Kidney tubule cell (primary cell): ENCODE results near the gene MSTN.

ENCODE experiments used
- DNase-seq: peaks from one replicate; pipeline ENCODE4 v3.0.0-alpha.2; 2018; ENCODE audit warnings: low spot score

Gene MSTN

DNA sequence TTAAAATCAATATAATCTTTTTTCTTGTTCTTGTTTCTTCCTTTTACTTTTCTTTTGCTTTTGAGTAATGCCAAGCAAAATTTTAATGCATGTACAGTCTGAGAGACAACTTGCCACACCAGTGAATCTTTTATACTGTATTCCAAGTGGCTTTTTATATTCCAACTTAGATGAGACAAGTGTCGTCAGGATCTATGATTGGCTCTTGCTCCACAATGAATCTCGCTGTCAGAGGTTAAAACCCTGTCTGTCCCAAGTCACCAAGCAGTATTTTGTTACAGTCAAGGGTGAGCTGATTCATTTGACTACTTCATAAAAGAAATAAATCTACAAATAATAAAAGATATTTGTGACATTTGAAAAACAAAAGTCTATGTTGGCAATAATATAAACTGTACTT, at the start of gene MSTN:
MSTN (minus strand) TSS at position 129 of the 400 bp plus-strand sequence. CDS start 133 bp downstream, outside the sequence.
- DNase-seq: no peak

DNA sequence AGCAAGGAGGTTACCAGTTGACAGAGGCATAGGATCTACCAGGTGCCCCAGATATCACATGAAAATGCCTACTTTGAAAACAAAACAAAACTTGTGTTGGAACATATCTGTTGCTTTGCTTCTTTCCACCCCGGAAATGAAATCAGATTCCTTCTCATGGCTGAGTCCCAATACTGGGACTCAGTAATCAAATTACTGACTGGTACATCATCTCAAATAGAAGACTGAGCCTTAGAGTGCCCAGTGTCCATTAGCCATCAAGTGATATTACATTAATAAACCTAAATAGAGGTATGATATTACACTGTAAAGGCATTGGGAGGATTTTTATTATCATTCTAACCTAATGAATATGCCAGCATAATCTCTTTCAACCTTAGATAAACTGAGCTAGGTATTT, 48.6 kb upstream of the MSTN start:
- DNase-seq: no peak

DNA sequence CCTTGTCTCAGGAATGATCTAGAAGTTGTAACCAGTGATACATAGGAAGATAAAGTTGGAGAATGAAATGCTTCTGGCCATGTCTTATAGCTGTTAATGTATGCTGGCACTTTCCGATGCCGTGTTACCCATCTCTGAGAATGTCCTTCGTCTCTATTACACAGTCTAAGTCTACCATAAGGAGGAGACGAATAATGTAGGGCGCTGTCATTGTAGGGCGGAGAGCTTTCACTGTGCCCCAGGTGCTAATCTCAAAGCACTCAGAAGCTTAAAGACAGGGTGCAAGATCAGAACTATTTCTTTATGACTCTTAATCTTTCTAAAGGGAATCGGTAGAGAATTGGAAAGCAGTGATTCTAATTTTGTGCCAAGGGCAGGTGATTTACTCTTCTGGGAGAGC, 48.2 kb upstream of the MSTN start:
- DNase-seq: no peak

DNA sequence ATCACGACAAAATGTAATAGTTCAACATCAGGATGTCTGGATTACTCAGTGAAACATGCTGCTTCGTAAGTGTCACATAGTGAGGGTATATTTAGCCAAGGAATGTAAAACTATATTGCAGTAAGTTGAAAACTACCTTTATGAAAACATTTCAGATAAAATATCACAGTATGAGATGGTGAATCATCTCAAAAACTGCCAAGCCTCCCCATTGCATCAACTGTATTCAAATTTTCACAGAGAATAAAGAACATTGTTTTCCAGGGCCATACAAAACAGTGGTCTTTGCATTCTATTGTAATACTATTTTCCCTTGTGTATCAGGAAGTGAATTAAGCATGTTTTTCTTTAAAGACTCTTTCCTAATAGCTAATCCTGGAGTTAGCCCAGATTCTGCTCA, 47.6 kb upstream of the MSTN start:
- no peak for DNase-seq

DNA sequence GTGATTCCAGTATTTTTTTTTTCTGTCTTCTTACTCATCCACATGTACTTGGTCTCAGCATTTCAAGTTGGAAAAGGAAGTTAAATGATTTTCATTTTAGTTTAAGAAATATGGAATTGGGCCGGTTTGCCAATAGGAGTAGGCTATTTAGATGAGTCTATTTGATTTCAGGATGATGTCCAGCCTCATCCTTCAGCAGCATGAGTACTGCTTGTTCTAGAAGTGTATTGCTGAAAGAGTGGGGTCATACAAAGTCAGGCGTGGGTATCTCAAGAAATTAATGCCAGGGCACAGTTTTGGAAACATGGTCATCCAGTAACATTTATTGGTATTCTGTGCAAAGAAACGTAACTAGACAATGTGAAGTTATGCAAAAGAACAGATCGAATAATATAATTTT, 44.9 kb upstream of the MSTN start:
- no peak for DNase-seq

DNA sequence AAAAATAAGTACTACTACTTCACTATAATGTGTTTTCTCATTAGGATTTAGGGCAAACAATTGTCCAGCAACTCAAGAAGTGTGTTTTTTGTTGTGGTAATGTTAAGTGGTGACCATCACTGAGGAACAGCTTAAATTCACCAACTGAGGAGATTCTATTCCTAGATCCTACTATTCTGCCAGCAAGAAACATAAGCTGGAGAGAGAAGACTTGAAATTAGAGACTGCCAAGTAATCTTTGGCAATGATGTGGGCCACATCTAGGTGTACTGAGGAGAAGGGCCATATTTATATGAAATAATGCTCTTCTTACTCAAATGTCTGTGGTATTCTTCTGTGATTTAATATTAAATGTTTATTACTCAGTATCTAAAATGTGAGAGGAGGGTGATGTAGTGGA, 44.3 kb upstream of the MSTN start:
- no peak for DNase-seq

DNA sequence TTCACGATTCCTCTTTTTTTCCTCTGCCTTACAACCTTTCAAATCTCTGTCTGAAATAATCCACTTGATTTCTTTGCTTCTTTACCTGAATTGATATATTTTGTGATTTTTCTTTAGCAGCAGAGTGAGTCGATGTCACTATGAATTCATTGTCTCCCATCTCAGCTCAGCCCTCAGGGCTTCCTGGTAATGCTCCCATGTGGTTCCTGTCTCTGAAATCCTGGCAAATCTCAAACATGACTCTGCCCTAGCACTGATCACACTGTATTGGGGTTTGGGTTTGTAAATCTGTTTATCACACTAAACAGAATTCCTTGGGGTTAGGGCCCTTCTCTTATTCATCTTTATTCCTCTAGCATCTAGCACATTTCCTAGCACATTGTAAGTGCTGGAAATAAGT, 43.0 kb upstream of the MSTN start:
- DNase-seq: no peak

DNA sequence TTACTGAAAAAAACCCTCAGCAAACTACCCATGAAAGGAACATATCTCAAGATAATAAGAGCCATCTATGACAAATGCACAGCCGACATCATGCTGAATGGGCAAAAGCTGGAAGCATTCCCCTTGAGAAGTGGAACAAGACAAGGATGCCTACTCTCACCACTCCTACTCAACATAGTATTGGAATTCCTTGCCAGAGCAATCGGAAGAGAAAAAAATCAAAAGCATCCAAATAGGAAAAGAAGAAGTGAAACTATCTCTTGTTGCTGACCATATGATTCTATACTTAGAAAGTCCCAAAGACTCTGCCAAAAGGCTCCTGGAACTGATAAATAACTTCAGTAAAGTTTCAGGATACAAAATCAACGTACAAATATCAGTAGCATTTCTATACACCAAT, 40.6 kb upstream of the MSTN start:
- DNase-seq: no peak

DNA sequence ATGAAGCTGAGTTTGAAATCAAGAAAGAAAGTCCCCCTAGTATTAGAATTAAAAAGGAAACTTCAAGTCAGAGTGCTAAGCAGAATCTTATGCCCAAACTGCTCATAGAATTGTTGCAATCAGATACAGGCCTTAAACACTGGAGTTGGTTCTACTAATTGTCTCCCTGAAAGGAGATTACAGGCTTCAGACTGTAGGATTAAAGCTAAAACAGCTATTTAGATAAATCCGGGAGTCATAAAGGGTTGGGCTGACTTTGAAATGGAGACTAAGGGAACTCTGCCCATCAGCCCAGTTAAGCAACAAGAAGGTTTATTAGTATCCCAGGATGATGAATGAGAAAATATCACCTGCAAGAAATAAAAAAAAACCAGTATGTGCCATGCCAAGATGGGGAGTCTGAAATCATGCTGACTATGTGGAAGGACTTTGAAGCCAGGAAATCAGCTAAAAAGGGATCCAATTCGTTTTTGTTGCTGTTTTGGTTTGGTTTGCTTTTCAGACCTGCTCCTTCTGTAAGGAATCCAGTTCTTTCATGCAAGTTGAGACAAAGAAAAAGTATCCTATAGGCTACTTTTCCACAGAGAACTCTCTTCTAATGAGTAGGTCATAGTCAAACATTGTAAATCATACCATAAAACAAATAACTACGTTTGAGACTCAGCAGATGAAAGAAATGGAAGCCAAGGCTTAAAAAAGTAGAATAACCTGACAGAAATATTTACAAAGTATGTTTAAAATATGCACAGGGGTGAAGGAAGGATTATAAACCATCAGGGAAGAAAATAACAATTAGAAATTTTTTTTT, 37.6 kb upstream of the MSTN start:
- DNase-seq: no peak

DNA sequence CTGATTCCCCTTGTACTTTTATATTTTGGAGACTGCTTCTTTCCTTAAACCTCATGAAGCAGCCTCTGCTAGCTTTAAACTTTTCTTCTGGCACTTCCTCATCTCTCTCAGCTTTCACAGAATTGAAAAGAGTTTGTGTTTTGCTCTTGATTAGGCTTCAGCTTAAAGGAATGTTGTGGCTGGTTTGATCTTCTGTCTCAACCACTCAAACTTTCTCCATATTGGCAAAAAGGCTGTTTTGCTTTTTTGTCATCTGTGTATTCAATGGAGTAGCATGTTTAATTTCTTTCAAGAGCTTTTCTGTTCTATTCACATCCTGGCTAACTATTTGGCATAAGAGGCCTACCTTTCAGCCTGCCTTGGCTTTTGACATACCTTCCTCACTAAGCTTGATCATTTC, 36.3 kb upstream of the MSTN start:
- no peak for DNase-seq

DNA sequence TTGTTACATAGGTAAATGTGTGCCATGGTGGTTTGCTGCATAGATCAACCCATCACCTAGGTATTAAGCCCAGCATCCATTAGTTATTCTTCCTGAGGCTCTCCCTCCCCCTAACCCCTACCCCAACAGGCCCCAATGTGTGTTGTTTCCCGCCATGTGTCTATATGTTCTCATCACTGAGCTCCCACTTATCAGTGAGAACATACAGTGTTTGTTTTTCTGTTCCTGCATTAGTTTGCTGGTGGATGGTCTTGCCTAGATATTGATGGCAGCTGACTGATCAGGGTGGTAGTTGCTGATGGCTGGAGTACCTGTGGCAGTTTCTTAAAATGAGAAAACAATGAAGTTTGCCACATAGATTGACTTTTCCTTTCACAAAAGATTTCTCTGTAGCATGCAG, 34.6 kb upstream of the MSTN start:
- no peak for DNase-seq

DNA sequence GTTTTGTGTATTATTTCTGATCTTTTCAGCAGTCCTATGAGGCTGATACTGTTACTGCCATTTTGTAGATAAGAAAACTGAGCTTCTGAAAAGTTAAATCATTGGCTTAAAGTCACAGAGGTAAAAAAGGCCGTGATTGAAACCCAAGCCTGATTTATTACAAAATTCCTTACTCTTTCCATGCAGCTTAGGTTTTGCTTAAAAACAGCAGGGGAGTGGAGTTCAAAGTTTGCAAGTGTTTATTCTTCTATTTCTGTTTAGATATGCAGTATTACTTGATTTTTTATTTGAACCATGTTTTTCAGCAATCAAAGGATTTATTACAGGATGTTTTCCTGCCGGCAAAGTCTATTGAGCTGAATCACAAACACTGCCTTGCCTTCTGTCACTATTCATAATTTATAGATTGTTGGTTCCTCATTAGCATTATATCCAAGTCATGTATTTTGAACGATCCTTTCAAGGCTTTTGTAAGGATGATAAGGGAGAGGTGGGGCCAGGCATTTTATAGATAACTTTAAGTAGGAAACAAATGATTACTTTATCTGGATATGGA, 31.9 kb upstream of the MSTN start:
- DNase-seq: no peak

DNA sequence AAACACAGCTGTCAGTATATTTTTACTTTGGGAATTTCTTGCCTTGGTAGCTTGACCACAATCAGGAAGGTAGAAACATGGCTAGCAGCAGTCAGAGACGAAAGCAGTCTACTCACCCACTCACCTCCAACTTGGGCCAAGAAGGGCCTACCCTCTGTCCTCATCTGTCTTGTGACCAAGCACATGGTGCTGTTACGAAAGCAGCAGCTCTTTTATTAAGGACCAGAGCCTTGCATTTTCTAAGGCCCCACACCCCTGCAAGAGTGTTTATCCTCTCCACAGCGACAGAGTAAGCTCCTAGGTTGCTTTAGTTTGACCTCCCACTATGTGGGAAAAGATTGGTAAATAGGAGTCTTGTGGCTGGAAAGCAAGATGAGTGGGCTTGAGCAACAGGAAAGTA, 31.3 kb upstream of the MSTN start:
- DNase-seq: no peak

DNA sequence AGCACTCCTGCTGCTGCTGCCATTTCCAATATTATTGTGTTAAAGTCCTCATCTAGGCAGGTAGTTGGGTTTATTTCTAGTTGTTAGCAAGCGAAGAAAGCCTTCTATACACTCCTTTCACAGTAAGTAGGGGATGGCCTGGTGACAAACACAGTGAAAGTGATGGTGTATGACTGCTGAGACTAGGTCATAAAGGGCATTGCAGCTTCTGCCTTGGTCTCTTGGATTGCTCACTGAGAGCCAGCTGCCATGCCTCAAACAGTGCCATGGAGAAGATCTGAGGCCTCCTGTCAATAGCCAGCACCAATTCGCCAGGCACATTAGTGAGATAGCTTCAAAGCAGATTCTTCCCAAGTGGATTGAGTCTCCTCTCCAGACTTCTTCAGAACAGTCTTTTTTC, 27.6 kb upstream of the MSTN start:
- no peak for DNase-seq

DNA sequence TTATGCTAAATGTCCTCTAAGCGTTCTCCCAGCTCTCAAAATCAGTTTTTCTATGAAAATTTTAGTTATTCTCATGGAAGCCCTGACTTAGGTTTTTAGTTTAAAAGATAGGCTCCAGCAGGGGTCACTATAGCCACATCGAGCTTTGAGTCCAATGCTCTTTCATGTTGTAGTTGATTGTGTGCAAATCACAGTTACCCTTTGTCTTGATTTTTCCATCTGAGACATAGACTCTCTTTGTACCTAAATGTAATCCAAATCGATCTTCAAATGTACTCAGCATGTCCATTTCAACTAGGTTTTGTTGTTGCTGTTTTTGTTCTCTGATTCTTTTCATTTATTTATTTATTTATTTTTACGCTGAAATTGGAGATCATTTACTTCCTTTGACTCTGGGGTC, 26.4 kb upstream of the MSTN start:
- DNase-seq: peak; percentile 71

DNA sequence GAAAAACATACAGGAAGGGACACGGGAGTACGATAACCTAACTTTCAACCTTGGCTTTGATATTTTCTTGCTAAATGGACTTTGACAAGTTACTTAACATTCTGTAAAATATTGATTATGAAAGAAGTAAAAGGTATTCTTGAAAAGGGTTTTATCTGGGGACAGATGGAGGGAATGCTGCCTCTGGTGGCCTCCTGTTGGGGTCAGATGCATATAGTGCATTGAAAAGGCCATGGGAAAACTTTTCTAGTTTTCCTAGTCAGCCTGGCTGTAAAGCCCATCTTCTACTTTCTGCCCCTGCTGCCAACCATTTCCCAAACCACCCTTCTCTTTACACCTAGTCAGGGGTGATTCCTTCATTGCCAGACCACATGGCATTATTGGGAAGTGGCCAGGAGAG, 22.2 kb upstream of the MSTN start:
- DNase-seq: no peak

DNA sequence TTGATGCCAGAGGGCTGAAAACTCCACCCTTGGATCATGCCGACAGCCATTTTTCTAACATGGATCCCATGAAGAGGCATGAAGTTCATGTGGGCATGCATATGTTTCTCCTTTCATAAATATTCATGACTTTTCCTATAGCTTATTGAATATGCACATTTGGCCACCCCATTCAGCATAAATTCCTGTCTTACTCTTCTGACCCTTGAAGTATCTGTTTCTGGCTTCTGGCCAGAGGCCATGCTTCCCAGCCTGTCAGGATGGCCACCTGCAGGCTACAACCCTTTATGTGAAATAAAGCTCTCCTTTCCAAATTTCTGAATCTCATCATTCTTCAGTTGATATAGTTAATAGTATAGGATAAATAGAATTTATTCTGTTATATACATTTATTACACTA, 19.6 kb upstream of the MSTN start:
- no peak for DNase-seq

DNA sequence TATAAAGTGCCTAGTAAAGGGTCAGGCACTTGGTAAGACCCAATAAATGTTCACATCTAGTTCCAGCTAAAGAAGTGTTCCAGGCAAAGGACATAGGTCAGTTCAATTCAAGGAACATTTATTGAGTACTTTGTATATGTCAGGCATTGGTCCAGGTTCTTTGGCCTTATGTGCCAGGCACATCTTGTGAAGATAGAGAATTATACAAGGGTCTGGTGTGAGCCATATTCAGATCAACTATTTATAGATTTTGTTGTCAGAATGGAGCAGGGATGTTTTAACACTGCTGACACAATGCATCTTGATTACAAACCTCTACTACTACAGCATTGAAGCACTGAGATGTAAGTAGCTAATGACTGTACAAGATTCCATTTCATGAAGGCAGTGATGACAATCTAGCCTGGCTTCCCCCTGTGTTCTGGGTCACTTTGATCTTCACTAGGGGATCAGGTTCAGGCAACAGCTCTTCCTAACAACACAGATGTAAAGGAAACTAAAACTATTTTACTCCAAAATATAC, 18.1 kb upstream of the MSTN start:
- no peak for DNase-seq

DNA sequence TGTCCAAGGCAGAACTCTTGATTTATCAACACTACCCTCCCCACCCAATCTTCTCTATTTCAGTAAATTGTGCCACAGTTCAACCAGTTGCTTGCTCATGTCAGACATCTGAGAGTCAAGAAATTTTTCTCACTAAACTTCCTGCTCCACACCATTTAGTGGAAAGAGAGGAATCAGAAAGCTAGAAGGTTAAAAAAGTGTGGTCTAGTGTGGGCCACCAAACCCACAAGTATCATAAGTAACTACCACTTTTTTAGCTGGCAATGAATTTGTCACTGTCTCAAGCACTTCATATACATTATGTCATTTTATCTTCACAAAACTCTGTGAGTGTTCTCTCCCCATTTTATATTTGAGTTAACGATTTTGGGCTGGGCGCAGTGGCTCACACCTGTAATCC, 16.6 kb upstream of the MSTN start:
- no peak for DNase-seq

DNA sequence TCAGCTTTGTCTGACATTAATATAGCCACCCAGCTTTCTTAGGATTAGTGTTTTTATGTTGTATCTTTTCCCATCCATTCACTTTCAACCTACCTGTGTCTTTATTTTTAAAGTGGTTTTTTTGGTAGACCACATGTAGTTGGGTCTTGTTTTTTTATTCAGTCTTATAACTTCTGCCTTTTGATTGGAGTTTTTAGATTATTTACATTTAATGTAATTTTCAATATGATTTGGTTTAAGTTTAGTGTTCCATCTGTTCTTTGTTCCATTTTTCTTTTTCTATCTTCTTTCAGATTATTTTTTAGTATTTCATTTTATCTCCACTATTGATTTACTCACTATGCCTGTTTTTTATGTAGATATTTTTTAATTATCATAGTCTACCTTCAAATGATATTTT, 13.1 kb upstream of the MSTN start:
- DNase-seq: no peak

DNA sequence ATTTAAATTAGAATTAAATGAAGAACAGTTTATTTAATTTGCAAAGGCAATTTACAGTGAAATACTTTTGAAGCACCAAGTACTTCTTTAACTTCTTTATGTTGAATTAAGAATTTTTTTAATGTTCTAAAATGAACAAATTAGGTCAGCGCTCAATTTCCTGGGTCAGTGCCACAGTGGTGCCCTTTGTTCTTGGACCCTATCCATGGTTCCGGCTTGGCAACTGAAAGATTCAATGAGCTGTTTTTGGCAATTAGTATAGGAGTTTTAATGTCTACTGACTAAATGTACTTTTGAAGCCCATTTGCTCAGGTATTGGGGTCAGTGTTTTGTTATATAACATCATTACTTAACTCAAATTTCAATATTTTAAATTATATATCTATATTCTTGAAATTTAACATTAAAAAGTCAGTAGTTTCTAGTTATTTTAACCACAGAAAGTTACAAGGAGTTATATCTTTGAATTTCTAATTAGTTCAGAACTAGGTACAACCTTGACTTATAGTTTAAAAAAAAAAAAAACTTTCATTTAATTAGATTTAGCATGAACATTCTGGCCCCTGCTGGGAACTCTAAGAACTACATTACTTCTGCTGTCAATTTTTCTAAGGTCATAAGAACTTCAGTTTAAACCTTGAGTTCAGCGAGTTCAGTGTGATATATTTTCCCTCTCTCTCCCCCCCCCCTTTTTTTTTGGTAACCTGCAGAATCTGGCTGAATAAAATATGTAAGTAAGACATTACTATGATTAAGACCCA, 7.6 kb upstream of the MSTN start:
- peak; percentile 64 for DNase-seq

DNA sequence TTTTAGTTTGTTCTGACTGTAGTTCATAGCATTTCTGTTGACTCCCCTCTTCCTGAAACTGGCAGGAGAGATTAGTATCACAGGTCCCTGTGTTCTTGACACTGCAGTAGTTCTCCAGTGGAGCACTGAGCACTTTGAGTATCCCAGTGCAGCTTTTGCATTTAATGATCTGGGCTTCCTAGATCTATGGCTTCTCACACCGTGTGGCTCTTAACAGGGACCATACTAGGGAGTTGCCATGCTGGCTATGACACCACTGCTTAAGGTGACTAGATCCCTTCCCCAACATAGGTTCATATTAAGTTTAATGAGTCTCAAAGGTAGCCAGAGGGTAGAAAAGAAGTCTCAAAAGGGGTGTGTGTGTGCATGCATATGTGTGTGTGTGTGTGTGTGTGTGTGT, 6.2 kb upstream of the MSTN start:
- DNase-seq: no peak

DNA sequence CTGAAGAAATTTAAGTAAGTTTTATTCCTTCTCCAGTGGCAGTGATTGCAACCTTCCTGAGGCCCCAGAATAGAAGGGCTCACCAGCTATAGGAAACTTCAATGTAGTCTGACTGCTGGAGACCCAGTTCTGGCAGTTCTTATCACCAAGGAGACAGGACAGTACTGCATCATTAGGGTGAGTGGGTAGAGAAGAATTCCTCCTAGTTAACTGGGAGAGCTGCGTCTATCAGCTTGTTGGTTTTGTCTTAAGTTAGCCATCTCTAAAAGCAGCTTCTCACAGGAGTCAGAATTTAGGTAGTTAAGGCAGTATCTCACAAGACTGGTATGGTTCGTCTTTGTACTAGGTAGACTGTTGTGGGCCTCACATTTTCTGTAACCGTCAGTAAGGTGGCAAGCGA, 3.3 kb upstream of the MSTN start:
- DNase-seq: no peak
